HEK293 (cell line): ENCODE data around the gene ZNF236.

Source experiments
- ZBTB21 ChIP-seq: fragments of 450-650 bp; formaldehyde crosslinking; IDR thresholded peaks from 2 replicates; pipeline ENCODE4 v1.5.1; 2017; ENCODE audit warnings: missing biosample characterization, missing genetic modification characterization
- ZBTB7A ChIP-seq: fragments of 450-650 bp; formaldehyde crosslinking; IDR thresholded peaks from 2 replicates; pipeline ENCODE4 v1.5.1; 2016; ENCODE audit warnings: low read depth, missing biosample characterization, missing genetic modification characterization
- ZNF121 ChIP-seq: fragments of 450-650 bp; formaldehyde crosslinking; IDR thresholded peaks from 2 replicates; pipeline ENCODE4 v1.5.1; 2016; ENCODE audit warnings: missing biosample characterization, missing genetic modification characterization
- ZNF433 ChIP-seq: fragments of 450-650 bp; formaldehyde crosslinking; IDR thresholded peaks from 2 replicates; pipeline ENCODE4 v1.5.1; 2016; ENCODE audit warnings: missing biosample characterization, missing genetic modification characterization, low read depth
- ZNF626 ChIP-seq: fragments of 450-650 bp; sonication (Bioruptor Pico); formaldehyde crosslinking; IDR thresholded peaks from 2 replicates; pipeline ENCODE4 v1.5.1; 2018; ENCODE audit warnings: missing biosample characterization, missing genetic modification characterization, inconsistent platforms
- TF ChIP-seq, protein P1 (sequence below): fragments of 450-650 bp; formaldehyde crosslinking; IDR thresholded peaks from 2 replicates; pipeline ENCODE4 v1.5.1; 2016; ENCODE audit warnings: missing biosample characterization, missing genetic modification characterization
- TF ChIP-seq, protein P2 (sequence below): fragments of 450-650 bp; IDR thresholded peaks from 2 replicates; pipeline ENCODE4 v1.5.1; 2018; ENCODE audit warnings: missing biosample characterization, mild to moderate bottlenecking, missing genetic modification characterization
- TF ChIP-seq, protein P3 (sequence below): fragments of 450-650 bp; formaldehyde crosslinking; IDR thresholded peaks from 2 replicates; pipeline ENCODE4 v1.5.1; 2016; ENCODE audit warnings: missing biosample characterization, missing genetic modification characterization, low read depth
- TF ChIP-seq, protein P4 (sequence below): fragments of 450-650 bp; formaldehyde crosslinking; IDR thresholded peaks from 2 replicates; pipeline ENCODE4 v1.5.1; 2016; ENCODE audit warnings: missing biosample characterization, missing genetic modification characterization

DNA sequence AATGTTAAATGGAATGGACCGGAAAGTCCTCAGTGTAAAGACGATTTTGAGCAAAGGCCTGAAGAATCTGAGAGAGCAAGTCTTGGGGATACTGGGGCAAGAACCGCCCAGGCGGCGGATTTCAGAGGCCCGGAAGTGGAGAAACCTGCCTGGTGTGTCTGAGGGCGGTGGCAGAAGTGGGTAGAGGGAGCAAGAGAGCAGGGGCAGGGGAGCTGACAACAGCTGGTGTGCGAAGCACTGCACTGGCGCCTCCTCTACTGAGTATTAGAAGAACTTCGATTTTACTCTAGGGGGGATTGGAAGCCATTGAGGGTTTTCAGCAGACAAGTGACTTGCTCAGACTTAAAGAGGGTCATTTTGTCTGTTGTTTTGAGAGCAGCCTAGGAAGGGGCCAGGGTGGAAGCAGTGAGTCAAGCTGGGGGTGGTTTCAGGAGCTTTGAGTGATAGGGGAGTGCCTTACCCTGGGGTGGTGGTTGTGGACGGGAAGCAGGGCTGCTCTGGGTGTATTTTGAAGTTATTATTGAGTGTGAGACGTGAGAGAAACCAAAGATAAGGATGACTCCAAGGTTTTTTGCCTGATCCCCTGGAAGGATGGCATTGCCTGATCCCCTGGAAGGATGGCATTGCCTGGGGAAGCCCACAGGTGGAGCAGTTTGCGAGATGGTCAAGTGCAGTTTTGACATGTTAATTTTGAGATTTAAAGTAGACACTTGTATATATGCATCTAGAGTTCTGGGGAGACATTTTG is 52.5 kb downstream of the ZNF236 start:
- TF ChIP-seq, protein P1, sequence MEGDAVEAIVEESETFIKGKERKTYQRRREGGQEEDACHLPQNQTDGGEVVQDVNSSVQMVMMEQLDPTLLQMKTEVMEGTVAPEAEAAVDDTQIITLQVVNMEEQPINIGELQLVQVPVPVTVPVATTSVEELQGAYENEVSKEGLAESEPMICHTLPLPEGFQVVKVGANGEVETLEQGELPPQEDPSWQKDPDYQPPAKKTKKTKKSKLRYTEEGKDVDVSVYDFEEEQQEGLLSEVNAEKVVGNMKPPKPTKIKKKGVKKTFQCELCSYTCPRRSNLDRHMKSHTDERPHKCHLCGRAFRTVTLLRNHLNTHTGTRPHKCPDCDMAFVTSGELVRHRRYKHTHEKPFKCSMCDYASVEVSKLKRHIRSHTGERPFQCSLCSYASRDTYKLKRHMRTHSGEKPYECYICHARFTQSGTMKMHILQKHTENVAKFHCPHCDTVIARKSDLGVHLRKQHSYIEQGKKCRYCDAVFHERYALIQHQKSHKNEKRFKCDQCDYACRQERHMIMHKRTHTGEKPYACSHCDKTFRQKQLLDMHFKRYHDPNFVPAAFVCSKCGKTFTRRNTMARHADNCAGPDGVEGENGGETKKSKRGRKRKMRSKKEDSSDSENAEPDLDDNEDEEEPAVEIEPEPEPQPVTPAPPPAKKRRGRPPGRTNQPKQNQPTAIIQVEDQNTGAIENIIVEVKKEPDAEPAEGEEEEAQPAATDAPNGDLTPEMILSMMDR: no peak
- TF ChIP-seq ZNF433 (tag by site-specific recombination): no peak
- TF ChIP-seq, protein P2, sequence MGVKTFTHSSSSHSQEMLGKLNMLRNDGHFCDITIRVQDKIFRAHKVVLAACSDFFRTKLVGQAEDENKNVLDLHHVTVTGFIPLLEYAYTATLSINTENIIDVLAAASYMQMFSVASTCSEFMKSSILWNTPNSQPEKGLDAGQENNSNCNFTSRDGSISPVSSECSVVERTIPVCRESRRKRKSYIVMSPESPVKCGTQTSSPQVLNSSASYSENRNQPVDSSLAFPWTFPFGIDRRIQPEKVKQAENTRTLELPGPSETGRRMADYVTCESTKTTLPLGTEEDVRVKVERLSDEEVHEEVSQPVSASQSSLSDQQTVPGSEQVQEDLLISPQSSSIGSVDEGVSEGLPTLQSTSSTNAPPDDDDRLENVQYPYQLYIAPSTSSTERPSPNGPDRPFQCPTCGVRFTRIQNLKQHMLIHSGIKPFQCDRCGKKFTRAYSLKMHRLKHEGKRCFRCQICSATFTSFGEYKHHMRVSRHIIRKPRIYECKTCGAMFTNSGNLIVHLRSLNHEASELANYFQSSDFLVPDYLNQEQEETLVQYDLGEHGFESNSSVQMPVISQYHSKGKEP (tag by site-specific recombination): no peak
- TF ChIP-seq, protein P3, sequence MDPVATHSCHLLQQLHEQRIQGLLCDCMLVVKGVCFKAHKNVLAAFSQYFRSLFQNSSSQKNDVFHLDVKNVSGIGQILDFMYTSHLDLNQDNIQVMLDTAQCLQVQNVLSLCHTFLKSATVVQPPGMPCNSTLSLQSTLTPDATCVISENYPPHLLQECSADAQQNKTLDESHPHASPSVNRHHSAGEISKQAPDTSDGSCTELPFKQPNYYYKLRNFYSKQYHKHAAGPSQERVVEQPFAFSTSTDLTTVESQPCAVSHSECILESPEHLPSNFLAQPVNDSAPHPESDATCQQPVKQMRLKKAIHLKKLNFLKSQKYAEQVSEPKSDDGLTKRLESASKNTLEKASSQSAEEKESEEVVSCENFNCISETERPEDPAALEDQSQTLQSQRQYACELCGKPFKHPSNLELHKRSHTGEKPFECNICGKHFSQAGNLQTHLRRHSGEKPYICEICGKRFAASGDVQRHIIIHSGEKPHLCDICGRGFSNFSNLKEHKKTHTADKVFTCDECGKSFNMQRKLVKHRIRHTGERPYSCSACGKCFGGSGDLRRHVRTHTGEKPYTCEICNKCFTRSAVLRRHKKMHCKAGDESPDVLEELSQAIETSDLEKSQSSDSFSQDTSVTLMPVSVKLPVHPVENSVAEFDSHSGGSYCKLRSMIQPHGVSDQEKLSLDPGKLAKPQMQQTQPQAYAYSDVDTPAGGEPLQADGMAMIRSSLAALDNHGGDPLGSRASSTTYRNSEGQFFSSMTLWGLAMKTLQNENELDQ (tag by site-specific recombination): no peak
- TF ChIP-seq ZBTB7A (tag by site-specific recombination): no peak
- TF ChIP-seq ZBTB21: no peak
- TF ChIP-seq ZNF626 (tag by site-specific recombination): no peak
- TF ChIP-seq, protein P4, sequence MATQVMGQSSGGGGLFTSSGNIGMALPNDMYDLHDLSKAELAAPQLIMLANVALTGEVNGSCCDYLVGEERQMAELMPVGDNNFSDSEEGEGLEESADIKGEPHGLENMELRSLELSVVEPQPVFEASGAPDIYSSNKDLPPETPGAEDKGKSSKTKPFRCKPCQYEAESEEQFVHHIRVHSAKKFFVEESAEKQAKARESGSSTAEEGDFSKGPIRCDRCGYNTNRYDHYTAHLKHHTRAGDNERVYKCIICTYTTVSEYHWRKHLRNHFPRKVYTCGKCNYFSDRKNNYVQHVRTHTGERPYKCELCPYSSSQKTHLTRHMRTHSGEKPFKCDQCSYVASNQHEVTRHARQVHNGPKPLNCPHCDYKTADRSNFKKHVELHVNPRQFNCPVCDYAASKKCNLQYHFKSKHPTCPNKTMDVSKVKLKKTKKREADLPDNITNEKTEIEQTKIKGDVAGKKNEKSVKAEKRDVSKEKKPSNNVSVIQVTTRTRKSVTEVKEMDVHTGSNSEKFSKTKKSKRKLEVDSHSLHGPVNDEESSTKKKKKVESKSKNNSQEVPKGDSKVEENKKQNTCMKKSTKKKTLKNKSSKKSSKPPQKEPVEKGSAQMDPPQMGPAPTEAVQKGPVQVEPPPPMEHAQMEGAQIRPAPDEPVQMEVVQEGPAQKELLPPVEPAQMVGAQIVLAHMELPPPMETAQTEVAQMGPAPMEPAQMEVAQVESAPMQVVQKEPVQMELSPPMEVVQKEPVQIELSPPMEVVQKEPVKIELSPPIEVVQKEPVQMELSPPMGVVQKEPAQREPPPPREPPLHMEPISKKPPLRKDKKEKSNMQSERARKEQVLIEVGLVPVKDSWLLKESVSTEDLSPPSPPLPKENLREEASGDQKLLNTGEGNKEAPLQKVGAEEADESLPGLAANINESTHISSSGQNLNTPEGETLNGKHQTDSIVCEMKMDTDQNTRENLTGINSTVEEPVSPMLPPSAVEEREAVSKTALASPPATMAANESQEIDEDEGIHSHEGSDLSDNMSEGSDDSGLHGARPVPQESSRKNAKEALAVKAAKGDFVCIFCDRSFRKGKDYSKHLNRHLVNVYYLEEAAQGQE (tag by site-specific recombination): no peak
- TF ChIP-seq ZNF121 (tag by site-specific recombination): no peak
